Activated naive CD4-positive, alpha-beta T cell treated with anti-CD3 and anti-CD28 coated beads, Interleukin-2, amount 50 U/mL, for 24 hours (primary cell): ENCODE results near the gene MEAF6.

Experiments
- H3K27ac Mint-ChIP-seq: one replicate; pipeline ENCODE4 v1.8.0; 2021; ENCODE audit warnings: mild to moderate bottlenecking, mixed read lengths
- H3K27me3 Mint-ChIP-seq: one replicate; pipeline ENCODE4 v1.8.0; 2021; ENCODE audit warnings: mixed read lengths
- H3K36me3 Mint-ChIP-seq: one replicate; pipeline ENCODE4 v1.8.0; 2021; ENCODE audit warnings: mixed read lengths
- H3K4me1 Mint-ChIP-seq: one replicate; pipeline ENCODE4 v1.8.0; 2021; ENCODE audit warnings: mixed read lengths
- H3K4me3 Mint-ChIP-seq: one replicate; pipeline ENCODE4 v1.8.0; 2021; ENCODE audit warnings: mild to moderate bottlenecking, mixed read lengths
- H3K9me3 Mint-ChIP-seq: one replicate; pipeline ENCODE4 v1.8.0; 2021; ENCODE audit warnings: mixed read lengths

MEAF6 gene

GRCh38 chr1:37448691-37449417, 65.7 kb downstream of the MEAF6 start:
- Mint-ChIP-seq H3K27me3 (peaks cover 3% of the 10 kb centered on the region), H3K4me3 (no peak overlapping the region), H3K4me1 (peaks cover 9% of the 10 kb centered on the region)

DNA sequence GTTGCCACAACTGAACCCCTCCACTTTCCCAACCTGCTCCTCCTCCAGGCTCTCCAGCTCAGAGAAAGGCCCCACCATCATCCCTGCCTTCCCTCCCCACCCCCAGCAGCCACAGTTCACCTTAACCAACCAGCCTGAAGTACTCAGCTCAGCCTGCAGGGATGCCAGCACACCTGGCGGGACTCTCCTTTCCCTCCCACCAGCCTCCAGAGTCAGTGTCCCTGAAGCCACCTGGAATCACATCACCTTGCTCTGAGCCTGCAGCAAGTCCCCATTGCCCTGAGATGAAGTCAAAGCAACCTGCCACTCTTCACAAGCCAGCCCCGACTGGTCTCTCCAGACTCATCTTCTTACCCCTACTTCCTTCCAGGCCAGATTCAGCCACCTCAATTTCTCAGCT, 66.4 kb downstream of the MEAF6 start:
- no peak overlapping the region for H3K4me3 Mint-ChIP-seq
- H3K27ac Mint-ChIP-seq: no peak overlapping the region
- H3K27me3 Mint-ChIP-seq: peaks cover 3% of the 10 kb centered on the region

More at GRCh38 chr1:37448691-37449417, 65.7 kb downstream of the MEAF6 start:
- H3K27ac Mint-ChIP-seq: no peak overlapping the region
- H3K9me3 Mint-ChIP-seq: no peaks in the 10 kb centered on the region
- H3K36me3 Mint-ChIP-seq: no peaks in the 10 kb centered on the region

DNA sequence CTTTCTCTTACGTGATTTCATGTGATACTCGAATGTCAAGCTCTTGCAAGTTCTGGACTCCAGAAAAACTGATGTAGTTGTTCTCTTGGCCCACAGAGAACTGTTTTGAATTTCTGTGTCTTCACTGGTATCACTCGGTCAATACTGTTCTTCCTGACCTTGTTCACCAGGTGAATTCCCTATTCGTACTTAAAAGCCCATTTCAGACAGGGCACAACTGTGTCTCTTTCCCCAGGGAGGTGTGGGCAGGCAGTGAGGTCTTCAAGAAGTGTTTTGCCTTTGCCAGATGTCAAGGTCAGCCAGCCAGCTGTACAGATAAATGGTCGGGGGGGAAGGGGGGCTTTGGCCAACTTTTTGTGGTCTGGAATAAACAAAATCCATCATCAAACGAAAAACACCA, 67.7 kb downstream of the MEAF6 start:
- Mint-ChIP-seq H3K27ac (no peak overlapping the region), H3K36me3 (no peaks in the 10 kb centered on the region), H3K27me3 (peaks cover 6% of the 10 kb centered on the region), H3K4me3 (no peak overlapping the region), H3K9me3 (no peaks in the 10 kb centered on the region), H3K4me1 (peaks cover 9% of the 10 kb centered on the region)

More for the DNA sequence above, 66.4 kb downstream of the MEAF6 start:
- H3K9me3 Mint-ChIP-seq: no peaks in the 10 kb centered on the region
- H3K4me1 Mint-ChIP-seq: peaks cover 9% of the 10 kb centered on the region
- no peaks in the 10 kb centered on the region for H3K36me3 Mint-ChIP-seq

- Mint-ChIP-seq H3K36me3 (no peaks in the 10 kb centered on the region), H3K27ac (no peak overlapping the region), H3K4me3 (no peak overlapping the region), H3K4me1 (no peaks in the 10 kb centered on the region), H3K9me3 (no peaks in the 10 kb centered on the region), H3K27me3 (peaks cover 8% of the 10 kb centered on the region)
These were observed 71.9 kb downstream of the MEAF6 start for GRCh38 chr1:37442644-37443043.
